NCI-H2196 treated with DMSO at 0.1 percent for 48 hours (cell line): ENCODE measurements around the gene RNF144A.

Experiments
- DNase-seq: peaks from one replicate; lab custom pipeline; 2025; ENCODE audit not compliant: unreplicated experiment; lab: John Stamatoyannopoulos, UW

The RNF144A gene

GRCh38 chr2:6970551-6970950 is 53.3 kb downstream of the RNF144A start:
- no peak for DNase-seq

- no peak for DNase-seq
Observed at GRCh38 chr2:6970976-6971480, 53.8 kb downstream of the RNF144A start.

GRCh38 chr2:6971502-6971901 is 54.3 kb downstream of the RNF144A start:
- DNase-seq, result no peak

GRCh38 chr2:6972067-6972710 is 55.0 kb downstream of the RNF144A start:
- DNase-seq, result no peak

- no peak for DNase-seq
Observed at GRCh38 chr2:6973895-6974545, 56.8 kb downstream of the RNF144A start.

- no peak for DNase-seq
Observed at GRCh38 chr2:6975988-6976387, 58.8 kb downstream of the RNF144A start.

- peak; percentile 8 for DNase-seq
Observed at GRCh38 chr2:6977113-6977741, 60.0 kb downstream of the RNF144A start.

- no peak for DNase-seq
Observed at GRCh38 chr2:6977786-6978185, 60.6 kb downstream of the RNF144A start.

- no peak for DNase-seq
Observed at GRCh38 chr2:6978991-6979390, 61.8 kb downstream of the RNF144A start.

- no peak for DNase-seq
Observed at GRCh38 chr2:6982449-6982848, 65.2 kb downstream of the RNF144A start.

- no peak for DNase-seq
Observed at GRCh38 chr2:6982934-6983589, 65.8 kb downstream of the RNF144A start.

GRCh38 chr2:6986301-6986911 is 69.2 kb downstream of the RNF144A start:
- DNase-seq, result peak; percentile 16

- no peak for DNase-seq
Observed at GRCh38 chr2:6986912-6987361, 69.7 kb downstream of the RNF144A start.

GRCh38 chr2:6990871-6991270 is 73.7 kb downstream of the RNF144A start:
- DNase-seq, result no peak

GRCh38 chr2:6992794-6993228 is 75.6 kb downstream of the RNF144A start:
- no peak for DNase-seq

GRCh38 chr2:6993229-6993640 is 76.0 kb downstream of the RNF144A start:
- no peak for DNase-seq

GRCh38 chr2:6993936-6994335 is 76.7 kb downstream of the RNF144A start:
- no peak for DNase-seq

- DNase-seq, result no peak
Observed at GRCh38 chr2:6994536-6995128, 77.4 kb downstream of the RNF144A start.

- DNase-seq, result no peak
Observed at GRCh38 chr2:6995391-6996097, 78.3 kb downstream of the RNF144A start.
